A549 (cell line): ENCODE measurements around the gene CELF4.

Experiments used
- CBX2 ChIP-seq: fragments of 200-600 bp; sonication (generic); IDR thresholded peaks from 2 replicates; pipeline ENCODE4 v1.6.1; 2016; ENCODE audit warnings: low read depth, mild to moderate bottlenecking, borderline replicate concordance
- CEBPB ChIP-seq, 2 experiments: fragments of >200 bp in 1 of 2; sonication (Bioruptor Twin) in 1 of 2; formaldehyde crosslinking in 1 of 2; IDR thresholded peaks; 2 replicates each; pipeline ENCODE4 v1.6.1; 2012 to 2016
- CHD2 ChIP-seq: fragments of 150-350 bp; IDR thresholded peaks from 2 replicates; pipeline ENCODE4 v1.6.1; 2014; ENCODE audit warnings: low read length; ENCODE audit not compliant: partially characterized antibody
- JUNB ChIP-seq: fragments of >200 bp; sonication (Bioruptor Twin); formaldehyde crosslinking; IDR thresholded peaks from 2 replicates; pipeline ENCODE4 v1.6.1; 2016
- KDM1A ChIP-seq: fragments of 200-600 bp; sonication (generic); IDR thresholded peaks from 2 replicates; pipeline ENCODE4 v1.6.1; 2016; ENCODE audit warnings: low read depth, mild to moderate bottlenecking
- MAFK ChIP-seq: fragments of 450-650 bp; IDR thresholded peaks from 2 replicates; pipeline ENCODE4 v1.6.1; 2014; ENCODE audit not compliant: partially characterized antibody
- MYC ChIP-seq: IDR thresholded peaks from 2 replicates; pipeline ENCODE4 v1.6.1; 2012; ENCODE audit warnings: mild to moderate bottlenecking, inconsistent platforms, low read length, improper control_type of control experiment, borderline replicate concordance
- NR3C1 ChIP-seq: fragments of >200 bp; sonication (Bioruptor Twin); formaldehyde crosslinking; IDR thresholded peaks from 3 replicates; pipeline ENCODE4 v1.6.1; 2017
- POLR2A ChIP-seq: IDR thresholded peaks from 2 replicates; pipeline ENCODE4 v1.6.1; 2012; ENCODE audit warnings: mild to moderate bottlenecking, low read length
- SREBF2 ChIP-seq: fragments of 450-650 bp; IDR thresholded peaks from 2 replicates; pipeline ENCODE4 v1.6.1; 2014; ENCODE audit warnings: mild to moderate bottlenecking, moderate library complexity
- TF ChIP-seq, protein P1 (sequence below): fragments of >200 bp; sonication (Bioruptor Twin); formaldehyde crosslinking; IDR thresholded peaks from 3 replicates; pipeline ENCODE4 v1.5.1; 2016
- TF ChIP-seq, protein P2 (sequence below): fragments of 450-650 bp; IDR thresholded peaks from 2 replicates; pipeline ENCODE4 v1.6.1; 2014; ENCODE audit warnings: antibody characterized with exemption

GRCh38 chr18:37332219-37332618 lies 233.4 kb downstream of the CELF4 start:
- TF ChIP-seq, protein P1, sequence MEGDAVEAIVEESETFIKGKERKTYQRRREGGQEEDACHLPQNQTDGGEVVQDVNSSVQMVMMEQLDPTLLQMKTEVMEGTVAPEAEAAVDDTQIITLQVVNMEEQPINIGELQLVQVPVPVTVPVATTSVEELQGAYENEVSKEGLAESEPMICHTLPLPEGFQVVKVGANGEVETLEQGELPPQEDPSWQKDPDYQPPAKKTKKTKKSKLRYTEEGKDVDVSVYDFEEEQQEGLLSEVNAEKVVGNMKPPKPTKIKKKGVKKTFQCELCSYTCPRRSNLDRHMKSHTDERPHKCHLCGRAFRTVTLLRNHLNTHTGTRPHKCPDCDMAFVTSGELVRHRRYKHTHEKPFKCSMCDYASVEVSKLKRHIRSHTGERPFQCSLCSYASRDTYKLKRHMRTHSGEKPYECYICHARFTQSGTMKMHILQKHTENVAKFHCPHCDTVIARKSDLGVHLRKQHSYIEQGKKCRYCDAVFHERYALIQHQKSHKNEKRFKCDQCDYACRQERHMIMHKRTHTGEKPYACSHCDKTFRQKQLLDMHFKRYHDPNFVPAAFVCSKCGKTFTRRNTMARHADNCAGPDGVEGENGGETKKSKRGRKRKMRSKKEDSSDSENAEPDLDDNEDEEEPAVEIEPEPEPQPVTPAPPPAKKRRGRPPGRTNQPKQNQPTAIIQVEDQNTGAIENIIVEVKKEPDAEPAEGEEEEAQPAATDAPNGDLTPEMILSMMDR = no peak
- TF ChIP-seq MAFK (no peak), NR3C1 (no peak), CEBPB (IDR thresholded peaks at IDR 0.05) (no peak), MYC (no peak), KDM1A (no peak), CHD2 (no peak), CBX2 (no peak), SREBF2 (no peak), POLR2A (no peak), JUNB (no peak)
- TF ChIP-seq, protein P2, sequence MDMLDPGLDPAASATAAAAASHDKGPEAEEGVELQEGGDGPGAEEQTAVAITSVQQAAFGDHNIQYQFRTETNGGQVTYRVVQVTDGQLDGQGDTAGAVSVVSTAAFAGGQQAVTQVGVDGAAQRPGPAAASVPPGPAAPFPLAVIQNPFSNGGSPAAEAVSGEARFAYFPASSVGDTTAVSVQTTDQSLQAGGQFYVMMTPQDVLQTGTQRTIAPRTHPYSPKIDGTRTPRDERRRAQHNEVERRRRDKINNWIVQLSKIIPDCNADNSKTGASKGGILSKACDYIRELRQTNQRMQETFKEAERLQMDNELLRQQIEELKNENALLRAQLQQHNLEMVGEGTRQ = no peak
